GM19463 (cell line): Measurements from ENCODE around the gene NKX2-1.
"Not testable (repeated sequence)": the region's sequence is repeated elsewhere in the genome, so short reads cannot be mapped to it uniquely, and the experiment has no call there.

Experiments used
- ATAC-seq: cut with Tn5 transposase; IDR thresholded peaks from one replicate; pipeline ENCODE4 v1.9.1; 2021; ENCODE audit warnings: mild to moderate bottlenecking, moderate library complexity; ENCODE audit not compliant: unreplicated experiment

The NKX2-1 gene

DNA sequence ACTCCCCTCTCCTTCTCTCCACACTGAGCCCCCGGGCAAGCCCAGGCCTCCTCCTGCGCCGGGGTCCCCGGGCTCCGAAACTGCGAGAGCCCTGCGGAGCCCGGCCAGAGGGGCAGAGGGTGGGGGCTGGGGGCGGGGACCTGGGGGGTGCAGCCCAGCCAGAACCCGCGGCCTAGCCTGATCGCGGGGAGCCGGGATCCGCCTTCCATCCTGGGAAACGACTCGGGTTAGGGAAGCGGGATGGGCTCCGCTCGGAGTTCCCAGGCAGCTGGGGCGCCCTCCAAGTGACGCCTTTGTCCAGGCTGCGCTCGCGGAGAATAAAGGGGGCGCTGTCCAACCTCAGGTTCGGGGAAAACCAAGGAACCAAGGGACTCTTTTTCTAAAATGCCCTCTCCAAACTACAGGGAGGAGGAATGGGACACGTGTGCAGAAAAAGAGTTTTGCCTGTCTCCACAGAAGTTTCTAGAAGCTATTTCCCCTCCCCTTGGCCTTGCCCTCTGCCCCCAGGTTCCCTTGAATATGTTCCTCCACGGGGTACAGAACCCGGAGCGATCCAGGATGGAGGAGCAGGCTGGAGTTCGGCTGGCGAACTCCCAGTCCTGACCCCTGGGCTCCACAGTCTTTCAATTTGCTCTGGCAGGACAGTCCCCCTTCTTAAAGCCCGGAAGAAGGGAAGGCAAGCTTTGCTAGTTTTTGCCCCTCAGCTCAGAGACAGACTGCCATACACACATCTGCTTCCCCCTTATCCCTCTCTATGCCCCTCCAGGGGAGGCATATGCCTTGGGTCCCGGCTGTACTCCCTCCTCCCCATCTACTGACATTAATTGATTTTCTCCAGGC, 13.9 kb downstream of the NKX2-1 start:
- no peak for ATAC-seq

DNA sequence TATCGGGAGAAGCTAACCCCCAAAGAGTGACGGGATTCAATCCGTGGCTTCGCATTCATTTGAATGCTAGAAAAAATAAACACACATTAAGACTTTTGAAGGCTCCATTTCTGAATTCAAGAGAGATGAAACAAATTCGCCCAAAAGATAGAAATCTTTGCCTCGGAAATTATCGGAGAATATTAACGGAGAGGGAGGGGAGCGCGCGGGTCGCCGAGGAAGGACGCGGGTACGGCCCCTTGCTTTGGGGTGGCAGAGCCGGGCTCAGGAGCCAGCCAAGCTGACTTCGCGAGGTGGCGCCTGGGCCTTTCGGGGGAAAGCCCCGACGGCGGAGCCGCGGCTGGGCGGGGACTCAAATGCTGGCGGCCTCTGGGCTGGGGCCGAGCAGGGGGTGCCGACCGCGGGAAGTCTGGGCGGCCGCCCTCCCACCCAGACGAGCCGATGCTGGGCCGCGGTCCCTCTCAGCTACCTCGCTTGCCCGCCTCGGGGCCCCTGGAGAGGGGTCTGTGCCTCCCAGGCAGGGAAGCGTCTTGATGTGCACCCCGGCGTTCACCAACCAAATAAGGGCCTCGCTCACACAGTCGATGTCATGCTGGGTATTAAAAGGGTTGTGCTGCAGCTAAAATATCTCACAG, 14.7 kb downstream of the NKX2-1 start:
- ATAC-seq = peak; percentile 71

DNA sequence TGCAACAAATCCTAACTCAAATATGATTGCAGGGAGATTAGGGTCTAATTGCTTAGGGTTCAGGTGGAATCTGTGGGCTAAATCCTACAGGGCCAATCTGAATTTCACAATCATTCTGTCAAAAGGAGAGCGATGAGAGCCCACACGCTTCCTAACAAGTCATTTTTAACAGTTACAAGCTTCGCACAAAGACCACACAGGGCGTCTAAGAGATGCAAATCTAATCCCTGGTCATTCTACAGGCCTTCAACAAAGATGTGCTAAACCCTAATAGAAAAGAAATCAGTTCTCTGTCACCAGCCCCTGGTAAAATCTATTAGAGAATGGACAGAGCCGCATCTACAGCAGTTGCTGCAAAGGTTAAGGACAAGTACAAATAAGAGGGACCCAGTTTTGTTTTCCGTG, 15.3 kb downstream of the NKX2-1 start:
- ATAC-seq = no peak

DNA sequence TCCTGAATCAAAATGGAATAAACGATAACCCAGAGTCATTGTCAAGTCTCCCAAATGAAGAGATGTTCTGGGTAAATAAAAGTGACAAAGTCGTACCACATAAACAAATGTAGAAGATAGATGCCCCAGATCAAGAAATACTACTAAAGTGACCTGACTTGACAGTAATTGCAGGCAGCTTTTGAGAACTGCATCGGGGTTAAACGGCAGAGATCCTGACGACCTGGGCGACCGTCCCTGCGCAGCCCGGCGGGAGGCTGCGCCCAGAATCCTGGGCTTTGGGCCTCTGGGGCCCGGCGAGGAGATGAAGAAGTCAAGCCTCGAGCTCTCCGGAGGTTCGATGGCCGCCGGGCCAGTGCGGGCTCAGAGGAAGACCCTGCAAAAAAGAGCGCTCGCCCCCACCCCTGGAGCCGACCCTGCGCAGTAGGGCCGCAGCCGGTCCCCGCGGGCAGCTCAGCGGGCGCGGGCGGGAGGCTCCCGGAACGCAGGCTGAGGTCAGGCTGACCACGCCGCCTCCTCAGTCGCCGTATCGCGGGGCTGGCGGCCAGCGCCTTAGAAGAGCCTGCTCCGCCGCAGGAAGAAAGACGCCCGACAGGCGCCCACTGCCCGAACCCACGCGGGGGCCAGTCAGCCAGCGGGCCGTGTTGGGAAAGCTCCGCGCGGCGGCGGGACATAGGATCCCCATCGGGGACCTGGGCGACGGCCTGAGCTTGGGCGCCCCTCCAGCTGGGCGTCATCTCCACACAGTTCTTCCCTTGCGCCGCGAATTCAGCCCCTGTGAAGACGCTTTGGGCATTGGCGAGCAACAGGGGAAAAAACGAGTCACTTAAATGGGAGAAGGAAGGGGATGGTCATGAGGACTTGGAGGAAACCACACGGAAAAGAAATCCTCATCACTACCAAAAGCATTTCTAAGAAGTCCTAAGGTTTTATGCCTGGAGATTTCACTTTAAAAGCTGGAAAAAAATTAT, 16.0 kb downstream of the NKX2-1 start:
- ATAC-seq = no peak

DNA sequence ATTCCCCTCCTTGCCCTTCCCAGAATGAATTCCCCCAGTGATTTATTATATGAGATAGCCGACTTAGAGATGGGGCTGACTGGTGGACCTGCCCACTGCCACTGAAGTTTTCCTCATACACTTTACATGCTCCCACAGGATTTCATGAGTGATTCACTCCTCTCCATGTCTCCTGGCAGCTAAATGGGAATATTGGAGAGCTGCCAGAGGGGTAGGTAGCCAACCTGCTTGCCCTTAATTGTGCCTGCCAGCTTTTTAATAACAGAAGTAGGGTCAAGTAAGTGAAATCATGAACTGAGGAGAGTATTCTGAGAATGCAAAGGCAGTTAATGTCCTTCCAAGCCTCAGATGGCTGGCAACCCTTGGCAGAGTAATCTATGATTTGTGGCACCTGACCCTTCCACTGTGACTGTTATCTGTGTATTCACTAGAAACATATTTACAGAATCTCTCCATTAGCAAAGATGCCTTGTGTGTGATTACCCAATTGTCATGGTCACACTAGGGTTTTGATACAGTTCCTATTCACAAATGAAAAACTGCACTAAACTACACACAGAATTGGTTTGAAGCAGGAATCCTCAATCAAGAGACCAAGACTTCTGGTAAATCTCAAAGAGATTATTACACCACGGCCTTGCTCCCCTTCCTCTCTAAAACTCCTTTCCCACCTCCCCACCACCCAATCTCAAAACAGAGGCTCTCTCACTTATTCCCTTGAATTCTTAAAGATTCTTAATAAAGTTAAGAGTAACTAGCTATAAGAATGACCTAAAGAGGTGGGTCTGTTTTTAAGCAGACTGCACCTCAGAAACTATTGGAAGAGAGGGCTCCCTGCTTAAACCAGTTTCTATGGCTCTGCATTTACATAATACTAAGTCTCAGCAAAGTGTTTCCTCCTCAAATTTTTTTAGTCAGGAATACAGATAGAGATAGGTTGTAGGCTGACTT, 17.2 kb downstream of the NKX2-1 start:
- no peak for ATAC-seq

DNA sequence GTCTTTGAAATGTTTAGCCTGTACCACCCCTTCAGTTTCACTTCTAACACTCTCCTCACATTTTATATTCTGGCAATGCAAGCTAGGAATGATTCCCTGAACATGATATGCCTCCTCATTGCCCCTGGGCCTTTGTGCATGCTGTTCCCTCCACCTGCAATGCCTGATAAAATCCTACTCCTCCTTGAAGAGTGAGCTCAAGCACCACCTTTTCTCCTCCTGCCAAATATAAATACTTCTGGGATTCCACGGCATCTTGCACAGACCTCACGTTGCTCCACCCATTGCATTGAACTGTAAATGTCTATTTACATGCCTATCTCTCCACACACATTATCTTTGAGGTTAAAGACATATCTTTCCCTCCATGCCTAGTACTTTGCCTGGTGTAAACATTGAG, 21.1 kb downstream of the NKX2-1 start:
- ATAC-seq = no peak

DNA sequence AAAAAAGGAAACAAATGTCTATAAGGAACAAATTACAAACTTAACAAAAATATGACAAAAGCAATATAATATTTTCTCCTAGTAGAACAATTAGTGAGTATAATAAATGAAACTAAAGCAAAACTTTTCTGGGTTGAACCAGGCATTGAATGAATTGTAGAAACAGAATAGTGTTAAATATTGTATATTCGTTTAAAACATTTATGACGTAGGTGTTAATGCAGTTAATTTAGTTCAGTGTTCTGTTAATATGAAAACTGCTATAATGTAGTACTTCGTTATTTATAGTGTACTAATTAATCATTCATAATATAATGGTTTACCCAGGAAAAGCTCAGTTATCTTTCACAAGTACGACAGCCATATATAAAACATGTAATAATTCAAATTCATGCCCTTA, 23.7 kb downstream of the NKX2-1 start:
- no peak for ATAC-seq

DNA sequence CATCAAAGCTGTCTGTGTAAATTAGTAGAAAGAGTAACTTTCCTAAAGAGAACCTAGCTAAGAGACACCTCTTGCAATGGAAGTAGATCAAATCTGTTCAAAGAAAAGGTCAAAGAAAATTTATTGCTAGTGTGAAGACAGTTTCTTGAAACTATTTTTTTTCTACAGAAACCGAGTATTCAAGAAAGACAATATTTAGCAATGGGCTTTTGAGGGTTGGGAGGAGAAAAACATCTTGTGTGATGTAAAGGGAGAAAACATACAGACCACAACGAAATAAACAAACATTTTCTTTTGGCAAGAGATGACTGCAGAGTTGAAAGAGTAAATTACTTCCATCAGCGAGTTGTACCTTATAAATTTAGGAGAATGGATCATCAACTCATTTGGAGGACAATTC, 24.4 kb downstream of the NKX2-1 start:
- no peak for ATAC-seq

DNA sequence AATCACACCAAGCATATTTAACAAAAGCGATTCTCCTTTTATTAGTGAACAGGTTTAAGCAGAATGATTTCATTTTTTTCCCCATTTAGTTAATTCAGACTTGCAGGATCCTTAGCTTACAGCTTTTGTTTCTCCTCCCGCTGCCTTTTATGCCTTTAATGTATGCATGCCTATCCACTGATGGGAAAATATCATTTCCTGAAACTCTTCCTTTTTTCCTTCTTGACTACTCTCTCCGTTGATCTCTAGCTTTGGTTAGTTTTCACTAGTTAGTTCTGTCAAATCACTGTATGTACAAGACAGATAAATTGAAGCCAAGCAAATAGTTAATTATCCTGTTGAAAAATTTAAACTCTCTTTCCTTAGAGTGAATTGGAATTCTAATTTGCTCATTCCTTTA, 26.3 kb downstream of the NKX2-1 start:
- ATAC-seq = no peak

DNA sequence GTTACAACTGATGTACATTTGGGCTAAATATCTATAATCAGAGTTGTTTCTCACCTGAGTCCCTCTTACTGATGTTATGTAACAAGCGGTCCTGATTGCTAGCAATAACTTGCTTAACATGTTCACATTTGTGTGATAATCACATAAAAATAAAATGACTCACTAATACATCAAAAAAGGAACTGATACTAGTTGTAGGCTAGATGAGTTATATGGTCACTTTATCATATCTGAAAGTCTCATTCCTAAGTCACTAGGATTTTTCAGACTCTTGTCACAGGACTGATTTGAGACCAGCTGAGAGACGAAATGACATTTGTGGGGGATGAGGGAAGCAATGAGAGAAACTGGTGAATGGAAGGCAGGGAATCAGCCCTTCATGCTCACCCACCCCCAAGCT, 34.3 kb downstream of the NKX2-1 start:
- peak; percentile 58 for ATAC-seq

DNA sequence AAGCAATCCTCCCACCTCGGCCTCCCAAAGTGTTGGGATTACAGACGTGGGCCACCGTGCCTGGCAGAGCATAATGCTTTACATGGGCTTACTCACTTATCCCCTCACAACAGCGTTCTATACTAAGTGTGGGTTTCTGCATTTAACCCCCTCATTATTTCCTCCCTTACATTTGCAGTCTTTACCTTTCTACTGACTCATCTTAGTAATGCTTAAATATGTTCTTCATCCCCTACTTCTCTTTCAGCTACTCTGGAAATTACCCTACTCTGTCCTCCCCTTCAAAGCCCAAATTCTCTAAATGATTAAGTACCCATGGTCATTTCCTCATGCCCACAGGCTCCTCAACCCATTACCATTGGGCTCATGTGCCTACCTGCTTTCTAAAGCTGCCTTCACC, 40.7 kb downstream of the NKX2-1 start:
- peak; percentile 58 for ATAC-seq

DNA sequence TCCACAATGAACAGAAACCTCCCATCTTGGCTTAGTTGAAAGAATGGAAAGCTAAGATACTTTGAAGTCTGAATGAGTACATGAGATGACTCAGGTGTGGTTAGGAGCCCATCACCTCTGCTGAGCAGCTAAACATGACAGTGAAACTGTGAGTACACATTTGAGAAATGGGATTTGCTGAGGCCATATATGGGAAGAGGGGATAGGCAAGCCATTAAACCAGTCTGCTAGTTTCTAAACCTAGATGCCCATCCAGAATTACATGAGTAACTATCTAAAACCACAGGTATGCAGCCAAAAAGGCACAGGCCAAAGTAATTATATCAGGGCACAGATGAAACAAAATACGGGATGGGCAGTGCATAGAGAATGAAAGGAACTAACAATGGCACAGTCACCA, 41.2 kb downstream of the NKX2-1 start:
- peak; percentile 57 for ATAC-seq

DNA sequence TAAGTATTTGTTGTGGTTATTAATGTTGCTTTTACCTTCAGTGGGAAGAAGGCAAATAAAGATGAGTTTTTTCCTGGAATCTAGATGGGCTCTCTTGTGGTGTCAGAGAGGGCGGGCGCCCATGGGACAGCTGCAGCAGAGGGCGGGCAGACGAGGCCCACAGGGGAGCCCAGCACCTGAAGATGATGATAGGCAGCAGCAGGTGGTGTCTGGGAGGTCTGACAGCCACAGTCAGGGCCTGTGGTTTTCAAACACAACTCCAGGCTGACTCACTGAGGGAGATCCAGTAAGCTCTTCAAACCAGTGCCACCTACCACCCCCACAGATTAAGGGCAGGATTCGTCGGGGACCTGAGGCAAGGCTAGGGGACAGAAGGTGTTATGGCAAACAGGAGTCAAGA, 42.8 kb downstream of the NKX2-1 start:
- no peak for ATAC-seq

DNA sequence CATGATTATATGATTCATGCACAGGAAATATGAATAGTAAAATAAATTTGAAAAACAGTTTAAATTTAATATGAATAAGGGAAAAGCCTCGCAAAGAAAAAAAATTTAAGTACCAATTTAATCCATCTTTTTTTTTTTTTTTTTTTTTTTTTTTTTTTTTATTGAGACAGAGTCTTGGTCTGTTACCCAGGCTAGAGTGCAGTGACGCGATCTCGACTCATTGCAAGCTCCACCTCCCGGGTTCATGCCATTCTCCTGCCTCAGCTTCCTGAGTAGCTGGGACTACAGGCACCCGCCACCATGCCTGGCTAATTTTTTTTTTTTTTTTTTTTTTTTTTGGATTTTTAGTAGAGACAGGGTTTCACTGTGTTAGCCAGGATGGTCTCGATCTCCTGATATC, 44.0 kb downstream of the NKX2-1 start:
- not testable (repeated sequence) for ATAC-seq

DNA sequence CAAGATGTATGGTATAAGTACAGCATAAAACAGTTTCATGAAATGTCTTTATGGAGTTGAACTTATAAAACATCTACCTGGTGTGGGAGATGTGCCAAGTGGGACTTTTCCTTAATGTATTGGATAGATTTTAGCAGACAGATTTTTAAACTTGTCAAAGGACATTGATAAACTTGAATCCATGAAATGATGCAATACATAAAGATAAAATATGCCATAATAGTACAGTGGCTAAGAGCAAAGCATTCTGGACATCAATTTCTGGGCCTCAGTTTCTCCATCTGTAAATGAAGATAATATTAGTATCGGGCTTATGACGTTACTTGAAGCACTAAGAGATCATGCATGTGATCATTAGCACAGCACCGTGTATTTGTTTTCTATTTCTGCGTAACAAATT, 45.4 kb downstream of the NKX2-1 start:
- no peak for ATAC-seq

DNA sequence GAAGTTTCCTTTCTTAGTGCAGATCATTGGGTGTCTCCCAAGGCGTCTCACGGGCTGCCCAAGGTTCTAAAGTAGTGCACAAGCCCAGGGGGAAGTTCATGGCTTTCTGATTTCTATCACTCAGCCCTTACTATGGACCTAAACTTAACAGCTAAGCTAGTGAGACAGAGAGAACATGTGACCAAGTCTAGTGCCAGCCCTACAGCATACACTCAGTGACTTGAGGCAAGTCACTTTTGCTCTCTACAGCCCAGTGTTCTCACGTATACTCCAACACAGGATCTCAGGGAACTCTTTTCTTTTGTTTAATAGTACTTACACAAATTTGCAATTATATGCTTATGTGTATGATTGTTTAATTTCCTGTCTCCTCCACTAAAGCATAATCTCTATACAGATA, 48.6 kb downstream of the NKX2-1 start:
- ATAC-seq = no peak

DNA sequence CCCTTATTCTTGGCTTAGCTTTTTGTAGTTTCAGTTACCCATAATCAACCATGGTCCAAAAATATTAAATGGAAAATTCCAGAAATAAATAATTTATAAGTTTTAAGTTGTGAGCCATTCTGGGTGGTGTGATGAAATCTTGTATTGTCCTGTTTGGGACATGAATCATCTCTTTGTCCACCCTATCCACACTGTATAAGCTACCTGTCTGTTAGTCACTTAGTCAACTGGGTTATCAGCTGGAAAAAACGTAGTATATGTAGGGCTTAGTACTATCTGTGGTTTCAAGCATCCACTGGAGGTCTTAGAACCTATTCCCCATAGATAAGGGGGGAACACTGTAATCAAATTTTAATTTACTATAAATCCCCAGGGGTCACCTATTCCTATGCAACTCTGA, 52.7 kb downstream of the NKX2-1 start:
- ATAC-seq = no peak
